ENCODE measurements around the gene RAD54L2. TPM values are rescaled to one million over a fixed set of nuclear protein-coding genes. Genes with fewer than 3 reads are reported as not detected.

RAD54L2 gene
- 14.0 TPM for polyA plus RNA-seq (2013, experiment 1 of 2)
- polyA plus RNA-seq (2013, experiment 2 of 2): 10.9 TPM

- no peaks in the 10 kb centered on the region for H3K9me3 ChIP-seq (ENCODE audit: control insufficient read depth, low read length)
- whole genome bisulfite sequencing, 2 experiments (ENCODE audit: insufficient coverage in 2 of 2): 0% methylated on average over 68 to 89 of the region's 91 CpGs
- H3K27ac ChIP-seq (ENCODE audit: low read depth, low read length, severe bottlenecking): peak within 1 kb of the TSS; percentile 95
- peaks cover 22% of the 10 kb centered on the region for H3K36me3 ChIP-seq (ENCODE audit: control insufficient read depth, insufficient read depth, low read length)
- peaks cover 8% of the 10 kb centered on the region for H3K4me1 ChIP-seq (ENCODE audit: control insufficient read depth, insufficient read depth, low read length, poor library complexity, severe bottlenecking)
- peak within 1 kb of the TSS; percentile 92 for H3K4me3 ChIP-seq (ENCODE audit: extremely low read depth, insufficient read depth, low read length, poor library complexity, severe bottlenecking)
These were observed at the start of gene RAD54L2 for GRCh38 chr3:51538459-51539290. Gene RAD54L2 (plus strand): TSS chr3:51538719. CDS start chr3:51590421, 51,702 bp downstream.

- Histone ChIP-seq H3K9me3 (ENCODE audit: control insufficient read depth, low read length) (no peaks in the 10 kb centered on the region), H3K4me1 (ENCODE audit: control insufficient read depth, insufficient read depth, low read length, poor library complexity, severe bottlenecking) (no peaks in the 10 kb centered on the region), H3K36me3 (ENCODE audit: control insufficient read depth, insufficient read depth, low read length) (peaks cover 22% of the 10 kb centered on the region), H3K27ac (ENCODE audit: low read depth, low read length, severe bottlenecking) (peak overlapping the region; percentile 97), H3K4me3 (ENCODE audit: extremely low read depth, insufficient read depth, low read length, poor library complexity, severe bottlenecking) (peak overlapping the region; percentile 65)
- WGBS, 2 experiments (ENCODE audit: insufficient coverage in 2 of 2): 1% methylated on average over 30 to 34 of the region's 43 CpGs
These were observed 39.4 kb upstream of the RAD54L2 start for GRCh38 chr3:51498876-51499738.

- H3K27ac ChIP-seq (ENCODE audit: low read depth, low read length, severe bottlenecking): peak overlapping the region; percentile 97
- H3K4me3 ChIP-seq (ENCODE audit: extremely low read depth, insufficient read depth, low read length, poor library complexity, severe bottlenecking): peak overlapping the region; percentile 65
- H3K9me3 ChIP-seq (ENCODE audit: control insufficient read depth, low read length): no peaks in the 10 kb centered on the region
- 94 to 96% methylated on average over 7 to 8 of the region's 14 CpGs for WGBS, 2 experiments (ENCODE audit: insufficient coverage in 2 of 2)
- H3K36me3 ChIP-seq (ENCODE audit: control insufficient read depth, insufficient read depth, low read length): peaks cover 9% of the 10 kb centered on the region
- H3K4me1 ChIP-seq (ENCODE audit: control insufficient read depth, insufficient read depth, low read length, poor library complexity, severe bottlenecking): no peaks in the 10 kb centered on the region
These were observed 37.8 kb upstream of the RAD54L2 start for GRCh38 chr3:51500632-51501131.

GRCh38 chr3:51501833-51502561 lies 36.5 kb upstream of the RAD54L2 start:
- WGBS, 2 experiments (ENCODE audit: insufficient coverage in 2 of 2): 8 to 14% methylated on average over 4 to 5 of the region's 6 CpGs
- no peaks in the 10 kb centered on the region for H3K36me3 ChIP-seq (ENCODE audit: control insufficient read depth, insufficient read depth, low read length)
- no peaks in the 10 kb centered on the region for H3K4me1 ChIP-seq (ENCODE audit: control insufficient read depth, insufficient read depth, low read length, poor library complexity, severe bottlenecking)
- no peak overlapping the region for H3K4me3 ChIP-seq (ENCODE audit: extremely low read depth, insufficient read depth, low read length, poor library complexity, severe bottlenecking)
- no peak overlapping the region for H3K27ac ChIP-seq (ENCODE audit: low read depth, low read length, severe bottlenecking)
- no peaks in the 10 kb centered on the region for H3K9me3 ChIP-seq (ENCODE audit: control insufficient read depth, low read length)

GRCh38 chr3:51502562-51502910 lies 36.0 kb upstream of the RAD54L2 start:
- Histone ChIP-seq H3K27ac (ENCODE audit: low read depth, low read length, severe bottlenecking) (no peak overlapping the region), H3K36me3 (ENCODE audit: control insufficient read depth, insufficient read depth, low read length) (no peaks in the 10 kb centered on the region), H3K4me3 (ENCODE audit: extremely low read depth, insufficient read depth, low read length, poor library complexity, severe bottlenecking) (no peak overlapping the region), H3K4me1 (ENCODE audit: control insufficient read depth, insufficient read depth, low read length, poor library complexity, severe bottlenecking) (no peaks in the 10 kb centered on the region), H3K9me3 (ENCODE audit: control insufficient read depth, low read length) (no peaks in the 10 kb centered on the region)
- 67% methylated on average over 1 of the region's 2 CpGs; no CpG with 5 or more reads in 1 of the 2 experiments for WGBS, 2 experiments (ENCODE audit: insufficient coverage in 2 of 2)

- Histone ChIP-seq H3K9me3 (ENCODE audit: control insufficient read depth, low read length) (no peaks in the 10 kb centered on the region), H3K27ac (ENCODE audit: low read depth, low read length, severe bottlenecking) (no peak overlapping the region), H3K4me3 (ENCODE audit: extremely low read depth, insufficient read depth, low read length, poor library complexity, severe bottlenecking) (no peak overlapping the region), H3K36me3 (ENCODE audit: control insufficient read depth, insufficient read depth, low read length) (no peaks in the 10 kb centered on the region), H3K4me1 (ENCODE audit: control insufficient read depth, insufficient read depth, low read length, poor library complexity, severe bottlenecking) (no peaks in the 10 kb centered on the region)
- WGBS, 2 experiments (ENCODE audit: insufficient coverage in 2 of 2): 93 to 100% methylated on average over 2 of the region's 2 CpGs
These were observed 35.5 kb upstream of the RAD54L2 start for GRCh38 chr3:51503007-51503406.

GRCh38 chr3:51508255-51508654 lies 30.3 kb upstream of the RAD54L2 start:
- no peak overlapping the region for H3K4me3 ChIP-seq (ENCODE audit: extremely low read depth, insufficient read depth, low read length, poor library complexity, severe bottlenecking)
- 90 to 93% methylated on average over 7 of the region's 9 CpGs for WGBS, 2 experiments (ENCODE audit: insufficient coverage in 2 of 2)
- no peaks in the 10 kb centered on the region for H3K36me3 ChIP-seq (ENCODE audit: control insufficient read depth, insufficient read depth, low read length)
- no peak overlapping the region for H3K27ac ChIP-seq (ENCODE audit: low read depth, low read length, severe bottlenecking)
- H3K4me1 ChIP-seq (ENCODE audit: control insufficient read depth, insufficient read depth, low read length, poor library complexity, severe bottlenecking): no peaks in the 10 kb centered on the region
- H3K9me3 ChIP-seq (ENCODE audit: control insufficient read depth, low read length): no peaks in the 10 kb centered on the region

- Histone ChIP-seq H3K4me1 (ENCODE audit: control insufficient read depth, insufficient read depth, low read length, poor library complexity, severe bottlenecking) (no peaks in the 10 kb centered on the region), H3K4me3 (ENCODE audit: extremely low read depth, insufficient read depth, low read length, poor library complexity, severe bottlenecking) (no peak overlapping the region), H3K27ac (ENCODE audit: low read depth, low read length, severe bottlenecking) (no peak overlapping the region), H3K36me3 (ENCODE audit: control insufficient read depth, insufficient read depth, low read length) (no peaks in the 10 kb centered on the region), H3K9me3 (ENCODE audit: control insufficient read depth, low read length) (no peaks in the 10 kb centered on the region)
- WGBS, 2 experiments (ENCODE audit: insufficient coverage in 2 of 2): 80% methylated on average over 1 of the region's 1 CpG; no CpG with 5 or more reads in 1 of the 2 experiments
These were observed 27.5 kb upstream of the RAD54L2 start for GRCh38 chr3:51510996-51511395.

- WGBS, 2 experiments (ENCODE audit: insufficient coverage in 2 of 2): 83% methylated on average over 1 to 3 of the region's 5 CpGs
- Histone ChIP-seq H3K9me3 (ENCODE audit: control insufficient read depth, low read length) (no peaks in the 10 kb centered on the region), H3K4me1 (ENCODE audit: control insufficient read depth, insufficient read depth, low read length, poor library complexity, severe bottlenecking) (no peaks in the 10 kb centered on the region), H3K36me3 (ENCODE audit: control insufficient read depth, insufficient read depth, low read length) (no peaks in the 10 kb centered on the region), H3K27ac (ENCODE audit: low read depth, low read length, severe bottlenecking) (no peak overlapping the region), H3K4me3 (ENCODE audit: extremely low read depth, insufficient read depth, low read length, poor library complexity, severe bottlenecking) (no peak overlapping the region)
These were observed 24.3 kb upstream of the RAD54L2 start for GRCh38 chr3:51514210-51514609.

GRCh38 chr3:51519848-51520247 lies 18.7 kb upstream of the RAD54L2 start:
- Histone ChIP-seq H3K27ac (ENCODE audit: low read depth, low read length, severe bottlenecking) (no peak overlapping the region), H3K4me1 (ENCODE audit: control insufficient read depth, insufficient read depth, low read length, poor library complexity, severe bottlenecking) (no peaks in the 10 kb centered on the region), H3K4me3 (ENCODE audit: extremely low read depth, insufficient read depth, low read length, poor library complexity, severe bottlenecking) (no peak overlapping the region), H3K36me3 (ENCODE audit: control insufficient read depth, insufficient read depth, low read length) (no peaks in the 10 kb centered on the region), H3K9me3 (ENCODE audit: control insufficient read depth, low read length) (no peaks in the 10 kb centered on the region)
- WGBS, 2 experiments (ENCODE audit: insufficient coverage in 2 of 2): no CpG with 5 or more reads among the region's 2 CpGs

All from mesodermal cell (in vitro differentiated cells).